NT2/D1 (cell line): ENCODE data around the gene CHP1.

ENCODE experiments used
- YY1 ChIP-seq: IDR thresholded peaks from 2 replicates; pipeline ENCODE4 v1.6.1; 2011; ENCODE audit not compliant: insufficient read length, insufficient read depth
- ZNF274 ChIP-seq: IDR thresholded peaks from 2 replicates; pipeline ENCODE4 v1.6.1; 2011; ENCODE audit warnings: mild to moderate bottlenecking, low read depth, low read length

DNA sequence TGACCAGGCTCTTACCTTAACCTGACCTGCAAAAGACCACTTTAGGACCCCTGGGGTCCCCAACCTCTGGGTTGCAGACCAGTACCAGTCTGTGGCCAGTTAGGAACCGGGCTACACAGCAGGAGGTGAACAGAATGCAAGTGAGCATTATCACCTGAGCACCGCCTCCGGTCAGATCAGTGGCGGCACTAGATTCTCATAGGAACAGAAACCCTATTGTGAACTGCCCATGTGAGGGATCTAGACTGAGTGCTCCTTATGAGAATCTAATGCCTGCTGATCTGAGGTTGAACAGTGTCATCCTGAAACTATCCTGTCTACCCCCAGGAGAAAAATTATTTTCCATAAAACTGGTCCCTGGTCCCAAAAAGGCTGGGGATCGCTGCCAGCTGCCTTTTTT is 20.3 kb downstream of the CHP1 start:
- no peak for TF ChIP-seq YY1
- TF ChIP-seq ZNF274 = no peak
